ENCODE results near the gene DMRT1.

The DMRT1 gene

GRCh38 chr9:1007312-1007711 is 165.8 kb downstream of the DMRT1 start:
- DNase-seq = no peak

- DNase-seq = no peak
Measured at GRCh38 chr9:1008216-1008615, 166.7 kb downstream of the DMRT1 start.

GRCh38 chr9:1009101-1009707 is 167.7 kb downstream of the DMRT1 start:
- peak; percentile 69 for DNase-seq

GRCh38 chr9:1013021-1013420 is 171.5 kb downstream of the DMRT1 start:
- DNase-seq = no peak

- DNase-seq = no peak
Measured at GRCh38 chr9:1014225-1014624, 172.7 kb downstream of the DMRT1 start.

GRCh38 chr9:1014640-1015039 is 173.1 kb downstream of the DMRT1 start:
- no peak for DNase-seq

- DNase-seq = no peak
Measured at GRCh38 chr9:1018121-1018520, 176.6 kb downstream of the DMRT1 start.

All from NCI-H1694 treated with DMSO at 0.1 percent for 48 hours (cell line).